Measurements from ENCODE around the gene DNAJA3.

DNAJA3 gene

DNA sequence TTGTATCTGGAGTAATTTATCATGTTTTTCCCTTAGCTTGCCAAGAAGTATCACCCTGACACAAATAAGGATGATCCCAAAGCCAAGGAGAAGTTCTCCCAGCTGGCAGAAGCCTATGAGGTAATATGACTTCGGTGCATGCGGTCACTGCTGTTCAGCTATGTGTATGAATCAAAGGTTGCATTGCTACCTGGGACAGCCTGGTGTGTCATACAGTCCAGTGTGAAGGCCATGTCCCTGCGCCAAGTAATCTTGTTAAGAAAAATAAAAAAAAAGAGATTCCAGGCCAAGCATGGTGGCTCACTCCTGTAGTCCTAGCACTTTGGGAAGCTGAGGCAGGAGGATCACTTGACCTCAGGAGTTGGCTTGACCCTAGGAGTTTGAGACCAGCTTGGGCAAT is 11.7 kb downstream of the DNAJA3 start:
- DNase-seq: no peak

DNA sequence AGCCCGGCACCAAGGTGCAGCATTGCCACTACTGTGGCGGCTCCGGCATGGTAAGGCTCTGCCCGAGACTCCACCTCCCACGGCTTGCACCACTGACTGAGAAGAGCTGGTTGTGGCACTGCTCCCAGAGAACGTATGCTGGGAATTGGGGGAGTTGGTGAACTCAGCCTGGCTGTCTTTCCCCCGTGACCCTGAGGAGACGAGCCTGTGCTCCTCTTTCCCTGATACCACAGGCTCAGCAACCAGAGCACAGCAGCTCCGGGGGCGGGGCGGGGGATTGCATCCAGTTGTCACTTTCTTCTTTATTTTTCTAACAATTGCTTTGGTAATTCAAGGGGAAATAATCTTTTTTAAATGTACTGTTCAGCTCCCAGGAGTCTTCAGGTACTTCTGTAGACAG is 16.7 kb downstream of the DNAJA3 start:
- no peak for DNase-seq

DNA sequence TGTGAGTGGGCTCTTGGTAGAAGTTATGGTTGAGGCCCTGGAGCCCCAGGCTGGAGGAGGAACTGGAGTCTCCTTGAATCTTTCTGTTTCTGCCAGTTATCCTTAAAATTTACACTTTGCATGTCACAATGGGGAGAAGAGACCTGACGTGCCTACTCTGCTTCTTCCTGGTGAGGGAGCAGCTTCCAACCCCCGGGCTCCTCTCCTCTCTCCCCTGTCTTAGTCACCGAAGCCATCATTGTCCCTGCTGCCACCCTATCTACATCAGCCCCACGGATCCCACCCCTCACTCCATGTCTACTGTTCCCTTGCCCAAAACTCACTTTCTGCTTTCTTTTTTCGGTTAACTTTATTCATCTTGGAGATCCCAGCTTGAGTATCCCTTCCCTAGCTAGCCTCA is 17.6 kb downstream of the DNAJA3 start:
- DNase-seq: no peak

DNA sequence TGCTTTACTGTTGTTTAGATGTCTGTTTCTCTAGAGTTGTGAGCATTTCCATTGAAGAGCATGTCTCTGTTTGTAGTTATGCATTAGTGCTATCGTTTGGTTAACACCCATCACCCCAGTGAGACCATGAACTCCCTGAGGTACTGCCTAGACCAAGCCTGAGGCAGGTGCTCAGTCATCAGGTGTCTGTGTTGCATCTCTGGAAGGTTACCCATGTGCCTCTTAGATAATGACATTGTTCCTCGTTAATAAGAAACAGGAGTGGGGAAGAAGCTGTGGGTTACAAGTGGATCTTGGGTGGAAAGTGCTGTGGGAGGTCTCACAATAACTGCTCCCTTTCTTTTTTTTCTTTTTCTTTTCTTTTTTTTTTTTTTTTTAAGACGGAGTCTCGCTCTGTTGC is 18.3 kb downstream of the DNAJA3 start:
- no peak for DNase-seq

DNA sequence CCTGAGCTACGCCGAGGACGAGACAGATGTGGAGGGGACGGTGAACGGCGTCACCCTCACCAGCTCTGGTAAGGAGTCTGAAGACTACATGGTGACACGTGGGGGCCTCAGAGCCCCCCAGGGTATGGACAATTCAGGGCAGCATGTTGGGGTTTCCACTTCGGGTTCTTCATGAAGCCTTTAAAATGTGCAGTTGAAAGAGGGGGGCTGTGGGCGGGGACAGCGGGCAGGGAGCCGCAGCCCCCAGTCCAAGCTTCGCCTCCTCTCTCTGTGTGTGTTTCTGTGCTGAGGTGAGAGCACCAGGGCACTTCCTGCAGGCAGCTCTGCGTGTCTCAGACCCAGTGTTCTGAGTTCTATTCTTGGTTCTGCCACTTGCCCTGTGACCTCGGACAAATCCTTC is 24.8 kb downstream of the DNAJA3 start:
- no peak for DNase-seq

DNA sequence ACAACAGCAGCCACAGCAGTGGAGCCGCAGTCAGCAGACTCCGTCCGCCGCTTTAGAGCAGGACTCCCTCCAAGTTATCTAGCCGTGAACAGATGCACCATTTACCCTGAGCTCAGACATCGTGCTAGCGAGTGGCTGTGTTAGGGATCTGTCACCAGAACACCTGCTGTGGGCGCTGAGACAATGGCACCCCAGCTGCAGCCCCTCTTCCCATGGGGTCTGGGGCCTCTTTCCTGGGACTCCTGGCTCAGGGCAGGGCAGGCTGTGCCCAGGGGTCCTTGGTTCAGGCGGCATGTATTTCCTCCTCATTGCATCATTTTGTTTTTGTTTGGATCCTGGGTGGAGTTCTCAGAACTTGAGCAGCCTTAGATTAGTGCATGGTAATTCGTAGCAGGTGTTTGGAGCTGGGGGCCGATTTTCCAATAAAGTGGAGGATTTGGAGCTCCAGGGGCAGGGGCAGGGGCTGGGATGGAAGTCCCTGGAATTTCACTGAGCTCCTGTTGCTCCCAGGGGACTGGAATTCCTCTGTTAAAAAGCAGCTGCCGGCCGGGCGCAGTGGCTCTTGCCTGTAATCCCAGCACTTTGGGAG is 25.4 kb downstream of the DNAJA3 start:
- no peak for DNase-seq

DNA sequence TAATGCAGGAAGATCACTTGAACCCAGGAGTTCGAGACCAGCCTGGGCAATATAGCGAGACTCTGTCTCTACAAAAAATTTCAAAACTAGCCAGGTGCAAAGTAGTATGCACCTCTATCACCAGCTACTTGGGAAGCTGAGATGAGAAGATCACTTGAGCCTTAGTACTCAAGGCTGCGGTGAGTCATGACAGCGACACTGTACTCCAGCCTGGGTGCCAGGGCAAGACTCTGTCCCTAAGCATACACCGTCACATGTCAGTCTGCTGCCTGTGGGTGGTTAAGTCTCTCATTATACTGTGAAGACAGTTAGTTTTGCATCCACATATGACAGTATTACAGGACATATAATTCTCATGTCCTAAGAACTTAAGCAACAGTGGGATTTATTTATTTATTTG is 27.0 kb downstream of the DNAJA3 start:
- peak; percentile 13 for DNase-seq

DNA sequence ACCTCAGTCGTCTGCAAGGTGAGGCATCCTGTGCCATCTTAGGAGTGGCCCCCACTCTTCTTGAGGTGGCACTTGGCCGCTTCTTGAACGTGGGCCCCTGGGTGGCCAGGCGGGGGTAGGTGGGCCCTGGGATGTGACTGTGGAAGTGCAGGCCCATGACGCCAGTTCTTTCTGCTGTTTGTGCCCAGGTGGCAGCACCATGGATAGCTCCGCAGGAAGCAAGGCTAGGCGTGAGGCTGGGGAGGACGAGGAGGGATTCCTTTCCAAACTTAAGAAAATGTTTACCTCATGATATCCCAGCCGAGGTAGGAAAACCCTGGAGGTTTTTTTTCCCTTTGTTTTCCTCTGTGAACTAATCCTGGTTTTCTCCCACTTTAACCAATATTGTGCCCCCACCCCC is 29.0 kb downstream of the DNAJA3 start:
- no peak for DNase-seq

DNA sequence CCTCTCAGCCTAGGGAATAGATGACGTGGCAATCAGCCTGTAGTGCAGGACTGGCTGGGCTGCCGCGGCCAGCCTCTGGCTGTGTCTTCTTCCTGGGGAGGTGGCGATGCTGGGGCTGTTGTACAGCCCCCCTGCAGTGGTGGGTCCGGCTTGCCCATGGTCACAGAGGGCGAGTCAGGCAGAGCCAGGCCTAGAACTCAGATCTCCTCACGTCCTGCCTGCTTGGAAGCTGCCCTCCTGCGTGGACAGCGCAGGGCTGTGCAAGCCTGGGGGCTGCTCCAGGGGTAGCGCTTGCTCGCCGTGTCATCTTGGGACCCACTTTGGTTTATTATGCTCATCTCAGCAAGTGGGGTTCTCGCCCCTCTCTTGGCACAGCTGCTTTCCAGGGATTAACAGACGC is 29.4 kb downstream of the DNAJA3 start:
- no peak for DNase-seq

DNA sequence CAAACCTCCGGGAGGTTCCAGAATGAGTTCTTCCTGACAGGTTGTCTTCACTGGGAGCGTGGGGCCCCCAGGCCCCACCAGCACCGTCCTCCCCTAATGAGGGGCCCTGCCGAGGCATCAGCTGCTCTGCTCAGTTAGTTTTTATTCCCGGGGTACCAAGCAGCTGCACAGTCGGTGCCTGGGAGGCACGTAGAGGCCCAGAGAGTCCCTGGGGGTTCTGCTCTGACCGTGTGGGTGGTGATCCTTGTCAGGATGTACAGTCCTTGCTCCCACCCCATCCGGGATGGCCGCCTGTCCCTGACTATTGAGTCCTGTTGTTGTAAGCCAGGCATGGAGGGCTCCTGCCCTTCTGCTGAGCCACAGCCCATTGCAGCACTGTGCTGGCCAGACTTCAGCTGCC is 30.3 kb downstream of the DNAJA3 start:
- no peak for DNase-seq

DNA sequence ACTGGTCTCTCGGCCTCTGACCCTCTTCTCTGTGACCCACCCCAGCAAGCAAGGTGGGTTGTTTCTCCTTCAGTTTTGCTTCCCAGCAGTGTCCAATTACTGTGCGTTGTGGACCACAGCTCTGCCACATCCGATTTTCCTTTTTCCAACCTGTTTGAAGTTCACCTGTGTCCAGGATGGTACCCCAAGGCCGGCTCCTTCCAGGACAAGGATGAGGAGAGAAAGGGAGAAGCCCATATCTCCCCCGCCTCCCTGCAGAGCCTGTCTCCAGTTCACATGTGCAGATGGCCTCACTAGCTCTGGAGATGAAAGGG is 35.2 kb downstream of the DNAJA3 start:
- DNase-seq: no peak

DNA sequence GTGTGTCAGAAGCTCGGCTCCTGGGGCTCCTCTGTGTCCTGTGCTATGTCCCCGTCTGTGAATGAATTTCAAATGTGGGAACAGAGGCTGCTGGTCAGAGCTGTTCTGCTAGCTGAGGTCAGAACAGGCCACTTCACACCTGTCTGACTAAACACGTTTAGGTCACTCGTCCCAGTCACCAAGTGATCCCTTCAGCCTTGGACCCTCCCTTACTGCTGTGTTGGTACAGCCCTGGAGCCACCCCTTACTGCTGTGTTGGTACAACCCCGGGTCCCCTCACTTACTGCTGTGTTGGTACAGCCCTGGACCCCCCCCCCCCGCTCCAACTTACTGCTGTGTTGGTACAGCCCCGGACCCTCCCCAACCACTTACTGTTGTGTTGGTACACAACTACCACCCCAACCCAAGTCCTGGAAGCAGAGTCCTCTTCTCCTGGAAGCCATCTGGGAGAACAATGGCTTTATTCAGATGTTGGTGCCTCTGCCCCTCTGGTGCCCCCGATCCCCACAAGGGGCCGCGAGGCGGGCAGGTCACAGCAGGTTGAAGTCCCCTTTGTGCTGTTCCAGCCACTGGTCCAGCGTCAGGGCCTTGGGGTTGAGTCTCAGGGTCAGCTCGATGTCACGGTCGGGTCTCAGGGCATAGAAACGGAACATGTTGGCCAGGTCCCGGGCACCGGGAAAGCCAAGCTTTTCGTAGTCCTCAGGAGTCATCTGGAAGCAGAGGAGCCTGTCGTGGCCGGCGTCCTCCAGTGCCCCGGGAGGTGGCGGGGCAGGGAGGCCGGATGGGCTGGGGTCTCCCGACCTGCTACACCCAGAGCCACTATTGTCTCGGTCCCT is 35.8 kb downstream of the DNAJA3 start:
- no peak for DNase-seq

DNA sequence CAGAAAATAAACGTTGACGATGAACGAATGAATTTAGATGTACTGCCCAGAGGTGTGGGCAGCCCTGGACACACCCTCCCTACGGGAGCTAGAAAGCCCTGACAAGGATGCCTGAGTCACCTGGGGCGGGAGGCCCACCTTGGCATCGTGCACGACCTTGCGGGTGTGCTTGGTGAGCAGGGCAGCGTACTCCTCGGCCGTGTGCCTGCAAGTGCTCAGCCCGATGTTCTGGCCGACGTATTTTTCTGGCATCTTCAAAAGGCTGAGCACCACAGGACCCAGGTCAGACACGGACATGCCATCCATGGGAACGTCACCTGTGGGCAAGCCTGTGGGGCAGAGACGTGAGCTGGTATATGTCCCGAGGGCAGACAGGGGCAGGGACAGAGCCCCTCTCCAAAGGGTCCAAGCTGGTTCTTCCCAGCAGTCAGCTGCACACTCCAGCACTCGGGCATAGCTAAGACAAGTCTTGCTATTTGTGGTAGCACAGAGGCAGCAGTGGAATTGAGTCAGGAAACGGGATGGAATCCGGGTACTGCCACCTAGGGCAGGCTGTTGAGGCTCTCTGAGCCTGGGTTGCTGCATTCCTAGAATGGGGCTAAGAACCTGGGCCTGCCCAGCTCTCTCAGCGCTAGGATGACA is 38.0 kb downstream of the DNAJA3 start:
- no peak for DNase-seq

DNA sequence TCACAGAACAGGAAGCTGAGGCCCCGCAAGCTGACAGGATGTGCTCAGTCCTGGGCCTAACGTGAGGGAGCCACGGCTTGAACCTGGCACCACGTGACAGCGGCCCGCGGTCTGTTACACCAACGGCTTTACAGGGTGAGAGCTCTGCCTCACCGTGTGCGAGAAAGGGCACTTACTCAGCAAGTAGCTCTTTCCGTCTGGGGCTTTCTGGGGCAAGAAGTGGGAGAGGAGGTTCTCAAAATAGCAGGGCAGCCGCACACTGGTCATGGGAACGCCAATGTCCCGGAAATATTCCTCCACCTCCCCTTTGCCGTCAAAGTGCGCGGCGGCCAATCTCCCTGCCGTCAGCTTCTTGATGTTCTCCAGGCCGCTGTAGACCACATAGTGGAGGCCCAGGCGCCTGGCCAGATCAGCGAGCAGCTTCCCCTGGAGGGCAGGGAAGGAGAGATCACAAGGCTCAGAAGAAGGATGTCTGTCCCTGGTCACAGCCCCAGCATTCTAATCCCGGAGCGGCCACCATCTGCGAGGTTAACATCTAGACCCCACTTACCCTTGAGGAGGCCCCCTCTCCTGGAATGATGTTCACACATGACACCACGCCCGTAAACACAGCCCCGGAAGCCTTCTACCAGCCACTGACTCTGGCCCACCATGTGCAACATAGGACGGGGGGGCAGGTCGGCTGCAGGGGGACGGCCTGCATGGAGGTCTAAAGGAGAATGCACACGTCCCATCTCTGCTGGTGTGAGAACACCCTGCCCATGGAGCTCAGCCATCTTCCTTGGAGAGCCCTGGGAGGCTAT is 40.5 kb downstream of the DNAJA3 start:
- no peak for DNase-seq

DNA sequence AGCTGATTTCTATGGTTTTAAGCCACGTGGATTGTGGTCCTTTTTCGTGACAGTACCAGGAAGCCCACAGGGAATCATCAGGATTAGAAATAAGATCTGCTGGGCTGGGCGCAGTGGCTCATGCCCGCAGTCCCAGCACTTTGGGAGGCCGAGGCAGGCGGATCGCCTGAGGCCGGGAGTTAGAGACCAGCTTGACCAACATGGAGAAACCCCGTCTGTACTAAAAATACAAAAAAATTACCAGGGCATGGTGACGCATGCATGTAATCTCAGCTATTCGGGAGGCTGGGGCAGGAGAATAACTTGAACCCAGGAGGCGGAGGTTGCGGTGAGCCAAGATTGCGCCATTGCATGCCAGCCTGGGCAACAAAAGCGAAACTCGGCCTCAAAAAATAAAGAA is 42.2 kb downstream of the DNAJA3 start:
- DNase-seq: no peak

DNA sequence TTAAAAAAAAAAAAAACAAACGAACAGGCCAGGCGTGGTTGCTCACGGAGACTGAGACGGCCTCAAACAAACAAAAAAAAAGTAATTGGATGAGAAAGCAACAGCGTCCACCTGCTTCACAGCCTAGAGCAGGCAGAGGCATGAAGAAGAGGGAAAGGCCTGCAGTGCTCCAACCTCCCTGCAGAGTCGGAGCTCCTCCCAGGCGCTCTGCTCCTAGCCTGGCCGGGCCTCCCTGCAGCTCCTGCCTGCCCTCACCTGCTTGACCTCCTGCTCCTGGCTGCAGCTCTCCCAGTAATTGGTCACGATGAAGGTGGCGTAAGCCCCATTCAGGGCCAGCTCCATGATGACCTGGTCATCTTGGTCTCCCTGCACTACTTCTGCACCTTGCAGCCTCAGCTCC is 43.3 kb downstream of the DNAJA3 start:
- DNase-seq: no peak

DNA sequence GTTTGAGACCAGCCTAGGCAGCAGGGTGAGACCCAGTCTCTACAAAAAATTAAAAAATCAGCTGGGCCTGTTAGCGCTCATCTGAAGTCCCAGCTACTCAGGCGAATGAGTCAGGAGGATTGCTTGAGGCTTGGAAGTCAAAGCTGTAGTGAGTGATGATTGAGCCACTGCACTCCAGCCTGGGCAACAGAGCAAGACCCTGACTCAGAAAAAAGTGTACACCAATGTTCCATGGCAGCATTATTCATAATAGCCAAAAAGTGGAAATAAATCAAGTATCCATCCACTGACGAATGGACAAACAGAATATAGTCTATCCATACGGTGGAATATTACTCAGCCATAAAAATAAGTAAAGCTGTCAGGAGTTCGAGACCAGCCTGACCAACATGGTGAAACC is 46.2 kb downstream of the DNAJA3 start:
- DNase-seq: no peak

DNA sequence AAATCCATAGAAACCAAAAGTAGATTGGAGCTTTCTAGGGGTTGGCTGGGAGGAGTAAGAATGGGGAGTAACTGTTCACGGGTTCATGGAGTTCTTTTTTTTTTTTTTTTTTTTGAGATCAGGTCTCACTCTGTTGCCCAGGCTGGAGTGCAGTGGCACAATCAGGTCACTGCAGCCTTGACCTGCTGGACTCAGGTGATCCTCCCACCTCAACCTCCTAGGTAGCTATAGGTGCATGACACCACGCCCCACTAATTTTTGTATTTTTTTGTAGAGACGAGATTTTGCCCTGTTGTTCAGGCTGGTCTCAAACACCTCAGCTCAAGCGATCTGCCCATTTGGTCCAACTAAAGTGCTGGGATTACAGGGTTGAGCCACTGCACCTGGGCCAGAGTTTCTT is 47.2 kb downstream of the DNAJA3 start:
- no peak for DNase-seq

DNA sequence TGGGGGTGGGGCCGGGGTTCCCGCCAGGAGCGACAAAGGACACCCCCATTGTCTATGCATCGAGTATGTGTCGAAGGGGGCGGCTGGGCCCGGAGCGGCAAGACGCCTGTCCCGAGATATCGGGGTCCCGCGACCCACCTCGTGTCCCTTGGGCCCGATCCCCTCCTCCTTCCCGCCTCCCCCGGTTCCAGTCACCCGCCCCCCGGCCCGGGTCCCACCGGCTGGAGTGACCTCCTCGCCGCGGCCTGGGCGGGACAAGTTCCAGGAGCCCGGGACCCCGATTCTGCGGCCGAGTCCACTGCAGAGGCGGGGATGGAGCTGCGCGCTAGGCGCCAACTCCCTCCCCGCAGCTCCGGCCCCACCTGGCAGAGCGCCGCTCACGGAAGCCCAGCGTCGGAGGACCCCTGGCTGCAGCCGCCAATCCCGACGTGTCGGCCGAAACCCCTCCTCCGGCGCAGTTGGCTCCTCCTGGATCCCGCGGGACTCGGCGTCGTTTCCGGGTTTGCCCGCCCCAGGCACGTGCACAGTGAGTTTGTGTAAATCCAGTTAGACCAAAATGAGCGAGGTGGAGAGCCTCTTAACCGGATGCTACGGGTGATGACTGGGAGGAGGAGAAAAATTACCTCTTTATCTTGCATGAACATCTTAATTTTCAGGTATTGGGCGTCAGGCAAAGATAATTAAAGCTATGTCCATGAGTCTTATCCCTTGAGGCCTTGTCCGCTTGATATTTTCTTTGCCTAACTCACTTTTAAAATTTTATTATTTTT is 48.7 kb downstream of the DNAJA3 start, which contains the start of gene NMRAL1:
Gene NMRAL1 (minus strand): TSS at position 434 of the 770 bp plus-strand sequence. CDS start 493 bp downstream, outside the sequence.
- peak; percentile 93 for DNase-seq

DNA sequence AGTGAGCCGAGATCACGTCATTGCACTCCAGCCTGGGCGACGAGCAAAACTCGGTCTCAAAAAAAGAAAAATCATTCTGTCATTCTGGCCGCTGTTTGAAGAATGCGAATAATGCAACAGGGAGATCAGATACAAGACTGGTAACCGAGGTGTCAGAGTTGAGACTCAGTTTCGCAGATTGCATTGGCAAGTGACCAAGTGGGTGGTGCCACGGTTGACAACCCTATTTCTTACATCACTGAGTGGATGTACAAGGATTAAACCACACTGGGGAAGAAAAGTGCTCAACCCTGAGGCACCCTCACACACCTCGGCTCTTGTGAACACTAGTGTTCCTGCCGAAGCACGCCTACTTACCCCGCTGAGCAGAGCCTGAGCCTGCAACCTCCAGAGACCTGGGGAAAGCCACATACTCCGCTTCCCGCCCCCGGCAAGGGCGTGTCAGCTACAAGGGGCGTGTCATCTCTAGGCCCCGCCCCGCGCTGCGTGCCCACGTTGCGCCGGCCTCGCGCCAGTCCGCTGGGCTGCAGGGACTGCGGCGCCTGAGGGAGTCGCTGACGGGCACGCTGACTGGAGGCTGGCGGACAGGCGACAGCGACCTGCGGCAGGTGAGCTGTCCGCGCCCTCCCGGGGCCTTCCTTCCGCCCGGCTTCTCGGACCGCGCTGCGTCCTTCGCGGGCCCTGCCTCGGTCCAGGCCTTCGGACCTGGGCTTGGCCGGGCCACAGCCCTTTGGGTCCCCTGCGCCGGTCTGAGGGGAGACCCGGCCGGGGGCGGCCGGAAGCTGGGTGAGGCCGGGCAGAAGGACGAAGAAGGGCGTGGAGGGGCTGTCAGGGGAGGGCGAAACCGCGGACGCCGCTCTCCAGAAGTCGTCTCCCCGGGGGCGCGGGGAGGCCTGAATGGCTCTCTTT is 50.5 kb downstream of the DNAJA3 start, which contains the start of gene HMOX2:
Gene HMOX2 (plus strand): TSS at position 519 of the 909 bp plus-strand sequence. CDS start 29,127 bp downstream, outside the sequence.
- peak; percentile 85 for DNase-seq

DNA sequence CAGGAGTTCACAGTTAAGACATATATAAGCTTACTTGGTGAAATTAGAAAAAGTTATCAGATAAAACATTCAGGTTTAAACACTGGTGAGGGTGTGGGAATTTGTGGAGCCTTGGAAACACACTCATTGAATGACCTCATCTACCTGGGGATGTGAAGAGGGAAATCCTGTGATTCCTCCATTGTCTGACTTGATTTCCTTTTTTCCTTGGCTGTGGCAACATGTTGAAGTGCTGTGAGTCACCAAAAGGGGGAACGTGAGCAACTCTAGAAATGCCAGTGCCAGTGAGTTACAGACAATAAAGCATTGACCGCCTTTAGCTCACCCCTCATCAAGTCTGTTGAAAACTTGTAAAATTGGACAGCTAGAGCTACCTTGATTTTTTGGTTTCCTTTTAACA is 52.3 kb downstream of the DNAJA3 start:
- DNase-seq: peak; percentile 7

Data from DMS79 treated with DMSO at 0.1 percent for 48 hours (cell line).